Amygdala (tissue), 56 donors: Measurements from ENCODE around the gene TECPR2.

ENCODE experiments used
- DNase-seq, 56 donors: peaks; one replicate each; lab custom pipeline; 2025; lab: John Stamatoyannopoulos, UW

The TECPR2 gene

GRCh38 chr14:102457509-102457908, 94.8 kb downstream of the TECPR2 start:
- no peak for DNase-seq

- DNase-seq = peak in 1 of 56 donors; percentile 26
These were observed 99.0 kb downstream of the TECPR2 start for GRCh38 chr14:102461490-102462338.

GRCh38 chr14:102462391-102462790, 99.7 kb downstream of the TECPR2 start:
- no peak for DNase-seq

GRCh38 chr14:102464006-102464405, 101.3 kb downstream of the TECPR2 start:
- no peak for DNase-seq

GRCh38 chr14:102464846-102465341, 102.2 kb downstream of the TECPR2 start:
- no peak for DNase-seq

- DNase-seq = no peak
These were observed 106.5 kb downstream of the TECPR2 start for GRCh38 chr14:102469261-102469660.

- no peak for DNase-seq
These were observed 109.4 kb downstream of the TECPR2 start for GRCh38 chr14:102471921-102472790.

- peak in 13 of 56 donors; percentile 18 to 70 (median 34) for DNase-seq
These were observed 110.0 kb downstream of the TECPR2 start for GRCh38 chr14:102472791-102473150.

- DNase-seq = no peak
These were observed 110.8 kb downstream of the TECPR2 start for GRCh38 chr14:102473559-102473958.

- peak in 27 of 56 donors; percentile 20 to 77 (median 50) for DNase-seq
These were observed 112.2 kb downstream of the TECPR2 start for GRCh38 chr14:102474934-102475333.

- DNase-seq = no peak
These were observed 116.4 kb downstream of the TECPR2 start for GRCh38 chr14:102479107-102479506.

- DNase-seq = peak in 8 of 56 donors; percentile 33 to 63 (median 37)
These were observed 117.0 kb downstream of the TECPR2 start for GRCh38 chr14:102479777-102480176.

- DNase-seq = no peak
These were observed 118.6 kb downstream of the TECPR2 start for GRCh38 chr14:102481371-102481770.

GRCh38 chr14:102481791-102482238, 119.1 kb downstream of the TECPR2 start:
- DNase-seq = peak in 1 of 56 donors; percentile 19

- DNase-seq = no peak
These were observed 121.6 kb downstream of the TECPR2 start for GRCh38 chr14:102484316-102484715.

- no peak for DNase-seq
These were observed 123.2 kb downstream of the TECPR2 start for GRCh38 chr14:102485693-102486512.

- no peak for DNase-seq
These were observed 123.9 kb downstream of the TECPR2 start for GRCh38 chr14:102486513-102487203.

GRCh38 chr14:102487204-102487577, 124.5 kb downstream of the TECPR2 start:
- no peak for DNase-seq

GRCh38 chr14:102490456-102490855, 127.7 kb downstream of the TECPR2 start:
- DNase-seq = no peak

- DNase-seq = no peak
These were observed 128.6 kb downstream of the TECPR2 start for GRCh38 chr14:102491366-102491765.
